Mononuclear cell (primary cell): ENCODE results near the gene GNAI2. TPM values are rescaled to one million over a fixed set of nuclear protein-coding genes. Genes with fewer than 3 reads are reported as not detected.

Experiments used
- H3K27me3 ChIP-seq: 2 replicates; pipeline ENCODE4 v1.6.0; 2011; ENCODE audit warnings: low read length, control low read depth; ENCODE audit not compliant: insufficient read depth
- H3K4me1 ChIP-seq: 2 replicates; pipeline ENCODE4 v1.5.1; 2011; ENCODE audit warnings: mild to moderate bottlenecking, low read length, control low read depth; ENCODE audit not compliant: insufficient read depth
- H3K4me3 ChIP-seq: 2 replicates; pipeline ENCODE4 v1.5.1; 2011; ENCODE audit warnings: mild to moderate bottlenecking, low read length, moderate library complexity
- H3K9me3 ChIP-seq: 2 replicates; pipeline ENCODE4 v1.5.1; 2011; ENCODE audit warnings: low read depth, mild to moderate bottlenecking, control low read depth, low read length
- total RNA-seq: library from RNA; depleted of rRNA; stranded (reverse); fragments of >200 nt; gene quantifications from one replicate; pipeline ENCODE4 v1.2.3, GENCODE V29; 2012

The GNAI2 gene
- total RNA-seq, 1 donor = 243 TPM

GRCh38 chr3:50302095-50303012 lies 66.3 kb downstream of the GNAI2 start:
- no peaks in the 10 kb centered on the region for H3K9me3 ChIP-seq
- H3K4me3 ChIP-seq = no peak overlapping the region
- H3K4me1 ChIP-seq = peaks cover 33% of the 10 kb centered on the region
- H3K27me3 ChIP-seq = no peaks in the 10 kb centered on the region

GRCh38 chr3:50303013-50303815 lies 67.2 kb downstream of the GNAI2 start, which contains the start of gene HYAL1:
Gene HYAL1, minus strand, starts transcription at chr3:50303574. Its CDS starts 618 bp downstream, at chr3:50302956.
- H3K27me3 ChIP-seq = no peaks in the 10 kb centered on the region
- no peaks in the 10 kb centered on the region for H3K9me3 ChIP-seq
- H3K4me1 ChIP-seq = peaks cover 25% of the 10 kb centered on the region
- no peak within 1 kb of the TSS for H3K4me3 ChIP-seq

GRCh38 chr3:50304601-50305000 lies 68.6 kb downstream of the GNAI2 start:
- Histone ChIP-seq H3K4me3 (no peak overlapping the region), H3K27me3 (no peaks in the 10 kb centered on the region), H3K4me1 (peaks cover 15% of the 10 kb centered on the region), H3K9me3 (no peaks in the 10 kb centered on the region)

Other genes with a start within 250 kb of the GNAI2 start
- gene RBM5, start 147.3 kb upstream of the GNAI2 start, total RNA-seq = 375 TPM
- 0.42 TPM for gene SEMA3F, start 80.9 kb upstream of the GNAI2 start, total RNA-seq
- gene GNAT1, start 44.6 kb upstream of the GNAI2 start, total RNA-seq = not detected
- gene SLC38A3, start 30.9 kb upstream of the GNAI2 start, total RNA-seq = not detected
- gene SEMA3B, start 32.9 kb downstream of the GNAI2 start, total RNA-seq = 0.42 TPM
- gene LSMEM2, start 42.9 kb downstream of the GNAI2 start, total RNA-seq = not detected
- 19.0 TPM for gene IFRD2, start 56.2 kb downstream of the GNAI2 start, total RNA-seq
- gene HYAL3, start 63.2 kb downstream of the GNAI2 start, total RNA-seq = 2.0 TPM
- gene NAA80, start 63.2 kb downstream of the GNAI2 start, total RNA-seq = 11.2 TPM
- not detected for gene HYAL1, start 67.4 kb downstream of the GNAI2 start, total RNA-seq
- 4.2 TPM for gene HYAL2, start 86.5 kb downstream of the GNAI2 start, total RNA-seq
- 15.3 TPM for gene TUSC2, start 92.0 kb downstream of the GNAI2 start, total RNA-seq
- gene RASSF1, start 104.6 kb downstream of the GNAI2 start, total RNA-seq = 44.8 TPM
- 0.10 TPM for gene ZMYND10, start 109.5 kb downstream of the GNAI2 start, total RNA-seq
- 11.1 TPM for gene NPRL2, start 114.6 kb downstream of the GNAI2 start, total RNA-seq
- gene CYB561D2, start 114.7 kb downstream of the GNAI2 start, total RNA-seq = 10.8 TPM
- 20.3 TPM for gene TMEM115, start 123.3 kb downstream of the GNAI2 start, total RNA-seq